ENCODE data around the gene SERPIND1.

The SERPIND1 gene

DNA sequence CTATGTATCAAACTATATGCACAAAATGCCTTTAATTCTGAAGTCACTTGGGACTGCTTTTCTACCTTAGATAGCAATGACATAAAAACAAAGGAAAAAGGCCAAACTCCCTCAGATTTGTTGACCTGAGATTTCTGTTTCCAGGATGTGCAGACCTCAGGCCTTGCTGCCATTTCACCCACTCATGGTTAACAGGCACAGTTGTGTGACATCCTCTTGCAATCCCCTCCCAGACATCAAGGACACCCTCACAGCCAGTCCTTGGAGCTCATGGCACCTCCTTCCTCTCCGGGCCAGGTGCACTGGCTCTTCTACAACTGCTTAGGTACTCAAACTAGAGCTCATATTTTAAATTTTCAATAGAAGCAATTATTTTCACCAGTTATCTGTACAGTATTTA lies 37.3 kb downstream of the SERPIND1 start:
- peaks cover 4 to 83% of the 10 kb centered on the region in 2 experiments; a peak in 2 of 3 replicates for H3K36me3 ChIP-seq (ENCODE audit: control insufficient read depth in 2 of 2, insufficient read depth in 1 of 2, low read length in 2 of 2)
- TF ChIP-seq GLI2 (tag by site-specific recombination; IDR thresholded peaks at IDR 0.05; ENCODE audit: borderline replicate concordance, low read depth), result no peak
- no peak for TF ChIP-seq ZNF610 (tag by site-specific recombination; IDR thresholded peaks at IDR 0.05; ENCODE audit: borderline replicate concordance)
- TF ChIP-seq, protein P1, sequence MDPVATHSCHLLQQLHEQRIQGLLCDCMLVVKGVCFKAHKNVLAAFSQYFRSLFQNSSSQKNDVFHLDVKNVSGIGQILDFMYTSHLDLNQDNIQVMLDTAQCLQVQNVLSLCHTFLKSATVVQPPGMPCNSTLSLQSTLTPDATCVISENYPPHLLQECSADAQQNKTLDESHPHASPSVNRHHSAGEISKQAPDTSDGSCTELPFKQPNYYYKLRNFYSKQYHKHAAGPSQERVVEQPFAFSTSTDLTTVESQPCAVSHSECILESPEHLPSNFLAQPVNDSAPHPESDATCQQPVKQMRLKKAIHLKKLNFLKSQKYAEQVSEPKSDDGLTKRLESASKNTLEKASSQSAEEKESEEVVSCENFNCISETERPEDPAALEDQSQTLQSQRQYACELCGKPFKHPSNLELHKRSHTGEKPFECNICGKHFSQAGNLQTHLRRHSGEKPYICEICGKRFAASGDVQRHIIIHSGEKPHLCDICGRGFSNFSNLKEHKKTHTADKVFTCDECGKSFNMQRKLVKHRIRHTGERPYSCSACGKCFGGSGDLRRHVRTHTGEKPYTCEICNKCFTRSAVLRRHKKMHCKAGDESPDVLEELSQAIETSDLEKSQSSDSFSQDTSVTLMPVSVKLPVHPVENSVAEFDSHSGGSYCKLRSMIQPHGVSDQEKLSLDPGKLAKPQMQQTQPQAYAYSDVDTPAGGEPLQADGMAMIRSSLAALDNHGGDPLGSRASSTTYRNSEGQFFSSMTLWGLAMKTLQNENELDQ (tag by site-specific recombination; IDR thresholded peaks at IDR 0.05; ENCODE audit: low read depth), result no peak
- TF ChIP-seq, protein P2, sequence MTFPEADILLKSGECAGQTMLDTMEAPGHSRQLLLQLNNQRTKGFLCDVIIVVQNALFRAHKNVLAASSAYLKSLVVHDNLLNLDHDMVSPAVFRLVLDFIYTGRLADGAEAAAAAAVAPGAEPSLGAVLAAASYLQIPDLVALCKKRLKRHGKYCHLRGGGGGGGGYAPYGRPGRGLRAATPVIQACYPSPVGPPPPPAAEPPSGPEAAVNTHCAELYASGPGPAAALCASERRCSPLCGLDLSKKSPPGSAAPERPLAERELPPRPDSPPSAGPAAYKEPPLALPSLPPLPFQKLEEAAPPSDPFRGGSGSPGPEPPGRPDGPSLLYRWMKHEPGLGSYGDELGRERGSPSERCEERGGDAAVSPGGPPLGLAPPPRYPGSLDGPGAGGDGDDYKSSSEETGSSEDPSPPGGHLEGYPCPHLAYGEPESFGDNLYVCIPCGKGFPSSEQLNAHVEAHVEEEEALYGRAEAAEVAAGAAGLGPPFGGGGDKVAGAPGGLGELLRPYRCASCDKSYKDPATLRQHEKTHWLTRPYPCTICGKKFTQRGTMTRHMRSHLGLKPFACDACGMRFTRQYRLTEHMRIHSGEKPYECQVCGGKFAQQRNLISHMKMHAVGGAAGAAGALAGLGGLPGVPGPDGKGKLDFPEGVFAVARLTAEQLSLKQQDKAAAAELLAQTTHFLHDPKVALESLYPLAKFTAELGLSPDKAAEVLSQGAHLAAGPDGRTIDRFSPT (tag by site-specific recombination; IDR thresholded peaks at IDR 0.05), result no peak
- TF ChIP-seq ZNF501 (tag by site-specific recombination; IDR thresholded peaks at IDR 0.05), result no peak
- TF ChIP-seq ZNF394 (tag by site-specific recombination; IDR thresholded peaks at IDR 0.05; ENCODE audit: borderline replicate concordance), result no peak
- TF ChIP-seq ZNF664 (tag by site-specific recombination; IDR thresholded peaks at IDR 0.05), result no peak
- TF ChIP-seq, protein P3, sequence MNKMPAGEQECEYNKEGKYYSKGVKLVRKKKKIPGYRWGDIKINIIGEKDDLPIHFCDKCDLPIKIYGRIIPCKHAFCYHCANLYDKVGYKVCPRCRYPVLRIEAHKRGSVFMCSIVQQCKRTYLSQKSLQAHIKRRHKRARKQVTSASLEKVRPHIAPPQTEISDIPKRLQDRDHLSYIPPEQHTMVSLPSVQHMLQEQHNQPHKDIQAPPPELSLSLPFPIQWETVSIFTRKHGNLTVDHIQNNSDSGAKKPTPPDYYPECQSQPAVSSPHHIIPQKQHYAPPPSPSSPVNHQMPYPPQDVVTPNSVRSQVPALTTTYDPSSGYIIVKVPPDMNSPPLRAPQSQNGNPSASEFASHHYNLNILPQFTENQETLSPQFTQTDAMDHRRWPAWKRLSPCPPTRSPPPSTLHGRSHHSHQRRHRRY (tag by site-specific recombination; IDR thresholded peaks at IDR 0.05), result no peak
- no peak for TF ChIP-seq ZNF2 (tag by site-specific recombination; IDR thresholded peaks at IDR 0.05)
- TF ChIP-seq, protein P4, sequence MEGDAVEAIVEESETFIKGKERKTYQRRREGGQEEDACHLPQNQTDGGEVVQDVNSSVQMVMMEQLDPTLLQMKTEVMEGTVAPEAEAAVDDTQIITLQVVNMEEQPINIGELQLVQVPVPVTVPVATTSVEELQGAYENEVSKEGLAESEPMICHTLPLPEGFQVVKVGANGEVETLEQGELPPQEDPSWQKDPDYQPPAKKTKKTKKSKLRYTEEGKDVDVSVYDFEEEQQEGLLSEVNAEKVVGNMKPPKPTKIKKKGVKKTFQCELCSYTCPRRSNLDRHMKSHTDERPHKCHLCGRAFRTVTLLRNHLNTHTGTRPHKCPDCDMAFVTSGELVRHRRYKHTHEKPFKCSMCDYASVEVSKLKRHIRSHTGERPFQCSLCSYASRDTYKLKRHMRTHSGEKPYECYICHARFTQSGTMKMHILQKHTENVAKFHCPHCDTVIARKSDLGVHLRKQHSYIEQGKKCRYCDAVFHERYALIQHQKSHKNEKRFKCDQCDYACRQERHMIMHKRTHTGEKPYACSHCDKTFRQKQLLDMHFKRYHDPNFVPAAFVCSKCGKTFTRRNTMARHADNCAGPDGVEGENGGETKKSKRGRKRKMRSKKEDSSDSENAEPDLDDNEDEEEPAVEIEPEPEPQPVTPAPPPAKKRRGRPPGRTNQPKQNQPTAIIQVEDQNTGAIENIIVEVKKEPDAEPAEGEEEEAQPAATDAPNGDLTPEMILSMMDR (tag by site-specific recombination; IDR thresholded peaks at IDR 0.05), result no peak
- TF ChIP-seq, protein P5, sequence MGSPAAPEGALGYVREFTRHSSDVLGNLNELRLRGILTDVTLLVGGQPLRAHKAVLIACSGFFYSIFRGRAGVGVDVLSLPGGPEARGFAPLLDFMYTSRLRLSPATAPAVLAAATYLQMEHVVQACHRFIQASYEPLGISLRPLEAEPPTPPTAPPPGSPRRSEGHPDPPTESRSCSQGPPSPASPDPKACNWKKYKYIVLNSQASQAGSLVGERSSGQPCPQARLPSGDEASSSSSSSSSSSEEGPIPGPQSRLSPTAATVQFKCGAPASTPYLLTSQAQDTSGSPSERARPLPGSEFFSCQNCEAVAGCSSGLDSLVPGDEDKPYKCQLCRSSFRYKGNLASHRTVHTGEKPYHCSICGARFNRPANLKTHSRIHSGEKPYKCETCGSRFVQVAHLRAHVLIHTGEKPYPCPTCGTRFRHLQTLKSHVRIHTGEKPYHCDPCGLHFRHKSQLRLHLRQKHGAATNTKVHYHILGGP (tag by site-specific recombination; IDR thresholded peaks at IDR 0.05), result no peak
- no peak for TF ChIP-seq KLF8 (tag by site-specific recombination; IDR thresholded peaks at IDR 0.05)
- TF ChIP-seq, protein P6, sequence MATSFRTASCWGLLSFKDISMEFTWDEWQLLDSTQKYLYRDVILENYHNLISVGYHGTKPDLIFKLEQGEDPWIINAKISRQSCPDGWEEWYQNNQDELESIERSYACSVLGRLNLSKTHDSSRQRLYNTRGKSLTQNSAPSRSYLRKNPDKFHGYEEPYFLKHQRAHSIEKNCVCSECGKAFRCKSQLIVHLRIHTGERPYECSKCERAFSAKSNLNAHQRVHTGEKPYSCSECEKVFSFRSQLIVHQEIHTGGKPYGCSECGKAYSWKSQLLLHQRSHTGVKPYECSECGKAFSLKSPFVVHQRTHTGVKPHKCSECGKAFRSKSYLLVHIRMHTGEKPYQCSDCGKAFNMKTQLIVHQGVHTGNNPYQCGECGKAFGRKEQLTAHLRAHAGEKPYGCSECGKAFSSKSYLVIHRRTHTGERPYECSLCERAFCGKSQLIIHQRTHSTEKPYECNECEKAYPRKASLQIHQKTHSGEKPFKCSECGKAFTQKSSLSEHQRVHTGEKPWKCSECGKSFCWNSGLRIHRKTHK (tag by site-specific recombination; IDR thresholded peaks at IDR 0.05), result no peak
- no peak for TF ChIP-seq ZNF366 (tag by site-specific recombination; conservative IDR thresholded peaks at IDR 0.05)
- no peak overlapping the region for H3K4me3 ChIP-seq (ENCODE audit: low read depth, low read length)
- no peaks in the 10 kb centered on the region for H3K4me1 ChIP-seq (ENCODE audit: control insufficient read depth, insufficient read depth, low read length)
- ChIA-PET POLR2A (no interaction called here), CTCF (interaction anchor here (0.6 kb wide), 1 partner anchor 13 kb away, joined by 3 read pairs; no protein-coding TSS in a partner anchor)
- H3K27ac ChIP-seq (ENCODE audit: extremely low read depth, low read depth, low read length), result no peak overlapping the region
- H3K9me3 ChIP-seq (ENCODE audit: control insufficient read depth, insufficient read depth, low read depth, low read length), result no peaks in the 10 kb centered on the region

All from HEK293 (cell line).